ENCODE measurements around the gene ELOVL6. TPM values are rescaled to one million over a fixed set of nuclear protein-coding genes. Genes with fewer than 3 reads are reported as not detected.
"Not testable (repeated sequence)": the region's sequence is repeated elsewhere in the genome, so short reads cannot be mapped to it uniquely, and the experiment has no call there.

Gene ELOVL6
- total RNA-seq, 1 experiment from 2014 or later: 2.2 TPM

DNA sequence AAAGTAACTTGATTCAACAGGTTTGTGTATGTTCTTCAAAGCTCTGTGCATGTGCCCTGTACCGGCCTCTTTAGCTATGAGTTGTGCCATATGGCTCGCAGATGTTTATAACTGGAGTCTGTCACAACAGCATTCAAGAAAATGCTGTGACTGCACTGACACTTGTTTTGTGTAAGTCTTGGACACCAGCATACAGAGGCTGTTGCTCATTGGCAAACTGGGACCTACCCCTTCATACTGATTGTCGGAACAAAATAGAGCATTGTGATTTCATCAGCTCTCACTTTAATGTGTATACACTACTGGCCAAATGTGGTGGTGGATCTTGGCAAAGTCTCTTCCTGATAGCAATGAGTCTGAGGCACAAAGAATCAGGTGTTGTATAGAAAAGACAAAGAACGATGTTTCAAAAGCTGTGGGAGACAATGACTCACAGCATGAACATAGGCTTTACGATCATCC is 151.8 kb downstream of the ELOVL6 start:
- Histone ChIP-seq H3K27me3 (ENCODE audit: low read length) (no peaks in the 10 kb centered on the region), H3K27ac (ENCODE audit: low read length) (no peak overlapping the region), H3K9me3 (ENCODE audit: low read length) (no peaks in the 10 kb centered on the region), H3K4me2 (ENCODE audit: low read length) (no peak overlapping the region), H3K9ac (ENCODE audit: low read length) (no peak overlapping the region), H3F3A (ENCODE audit: low read length, unreplicated experiment) (no peaks in the 10 kb centered on the region), H3K36me3 (ENCODE audit: low read depth, low read length) (no peaks in the 10 kb centered on the region), H3K4me3 (ENCODE audit: low read length) (no peak overlapping the region), H4K20me1 (ENCODE audit: low read length) (no peaks in the 10 kb centered on the region), H3K79me2 (ENCODE audit: low read length) (no peaks in the 10 kb centered on the region), H2AFZ (ENCODE audit: low read length) (no peak overlapping the region), H3K9me2 (replicated peaks; ENCODE audit: low read length) (no peaks in the 10 kb centered on the region), H3K4me1 (ENCODE audit: insufficient read depth, low read length) (peaks cover 12% of the 10 kb centered on the region)
- no TSS peak for BruUV-seq (replicated peaks)
- peak; percentile 71 for ATAC-seq
- CTCF ChIA-PET: interaction anchor here (0.5 kb wide), 1 partner anchor 227 kb away, joined by 6 read pairs; no protein-coding TSS in a partner anchor
- POLR2A ChIA-PET (ENCODE audit: unreplicated experiment): no interaction called here
- peak; percentile 48 for DNase-seq
- intact Hi-C loops (cut with micrococcal nuclease): no loop called here
- TF ChIP-seq EZH2 (IDR thresholded peaks at IDR 0.05; ENCODE audit: low read length, unreplicated experiment): no peak

DNA sequence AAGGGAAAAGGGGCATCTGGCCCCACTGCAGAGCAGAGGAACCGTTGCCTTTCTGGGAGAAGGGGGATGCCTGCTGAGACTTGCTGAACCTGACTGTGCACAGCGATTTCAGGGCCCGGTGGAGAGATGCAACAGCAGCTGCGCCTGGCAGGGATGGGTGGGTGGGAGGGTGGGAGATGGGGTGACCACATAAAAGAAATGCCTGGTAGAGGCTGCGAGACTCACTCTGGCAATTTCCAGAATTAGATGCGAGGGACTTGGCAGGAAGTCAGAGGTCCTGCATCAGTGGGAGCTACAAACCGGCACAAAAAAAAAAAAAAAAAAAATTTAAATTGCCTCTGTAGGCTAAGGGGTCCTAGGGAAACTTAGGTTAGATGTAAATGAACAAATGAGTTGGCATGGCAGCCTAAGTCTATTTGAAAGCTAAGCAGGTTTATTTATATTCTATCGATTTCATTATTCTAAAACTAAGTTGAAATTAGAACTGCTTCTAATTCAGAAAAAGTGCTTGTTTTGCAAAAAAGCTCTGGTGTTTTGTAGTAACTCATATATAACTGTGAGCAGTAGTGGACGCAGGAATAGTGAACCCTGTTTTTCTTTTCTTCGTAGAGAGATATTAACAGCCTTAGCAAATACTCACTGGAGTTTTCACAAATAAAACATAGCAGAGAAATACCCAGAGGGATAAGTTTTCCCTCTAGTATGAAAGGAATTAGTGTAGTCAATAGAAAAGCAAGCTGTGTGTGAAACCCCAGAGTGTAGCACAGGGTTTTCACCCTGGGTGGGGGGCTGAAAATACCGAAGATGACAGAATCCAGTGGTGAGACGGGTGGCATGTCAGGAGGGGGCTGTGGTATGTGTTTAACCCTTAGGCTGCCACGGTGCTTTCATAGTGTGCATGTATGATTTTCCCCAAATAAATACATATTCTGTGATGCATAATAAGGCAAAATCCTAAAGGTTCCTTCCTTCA is 155.6 kb downstream of the ELOVL6 start:
- no peak for DNase-seq
- ChIA-PET POLR2A (ENCODE audit: unreplicated experiment) (no interaction called here), CTCF (no interaction called here)
- ATAC-seq: no peak
- no peaks in the 10 kb centered on the region for H3K36me3 ChIP-seq (ENCODE audit: low read depth, low read length)
- no TSS peak for BruUV-seq (replicated peaks)
- no peak overlapping the region for H3K27ac ChIP-seq (ENCODE audit: low read length)
- H3K9ac ChIP-seq (ENCODE audit: low read length): no peak overlapping the region
- H4K20me1 ChIP-seq (ENCODE audit: low read length): no peaks in the 10 kb centered on the region
- no peaks in the 10 kb centered on the region for H3K27me3 ChIP-seq (ENCODE audit: low read length)
- no peak overlapping the region for H2AFZ ChIP-seq (ENCODE audit: low read length)
- no peaks in the 10 kb centered on the region for H3K9me2 ChIP-seq (replicated peaks; ENCODE audit: low read length)
- H3K9me3 ChIP-seq (ENCODE audit: low read length): no peaks in the 10 kb centered on the region
- H3K4me1 ChIP-seq (ENCODE audit: insufficient read depth, low read length): peaks cover 9% of the 10 kb centered on the region
- no peak overlapping the region for H3K4me2 ChIP-seq (ENCODE audit: low read length)
- TF ChIP-seq, protein P1, sequence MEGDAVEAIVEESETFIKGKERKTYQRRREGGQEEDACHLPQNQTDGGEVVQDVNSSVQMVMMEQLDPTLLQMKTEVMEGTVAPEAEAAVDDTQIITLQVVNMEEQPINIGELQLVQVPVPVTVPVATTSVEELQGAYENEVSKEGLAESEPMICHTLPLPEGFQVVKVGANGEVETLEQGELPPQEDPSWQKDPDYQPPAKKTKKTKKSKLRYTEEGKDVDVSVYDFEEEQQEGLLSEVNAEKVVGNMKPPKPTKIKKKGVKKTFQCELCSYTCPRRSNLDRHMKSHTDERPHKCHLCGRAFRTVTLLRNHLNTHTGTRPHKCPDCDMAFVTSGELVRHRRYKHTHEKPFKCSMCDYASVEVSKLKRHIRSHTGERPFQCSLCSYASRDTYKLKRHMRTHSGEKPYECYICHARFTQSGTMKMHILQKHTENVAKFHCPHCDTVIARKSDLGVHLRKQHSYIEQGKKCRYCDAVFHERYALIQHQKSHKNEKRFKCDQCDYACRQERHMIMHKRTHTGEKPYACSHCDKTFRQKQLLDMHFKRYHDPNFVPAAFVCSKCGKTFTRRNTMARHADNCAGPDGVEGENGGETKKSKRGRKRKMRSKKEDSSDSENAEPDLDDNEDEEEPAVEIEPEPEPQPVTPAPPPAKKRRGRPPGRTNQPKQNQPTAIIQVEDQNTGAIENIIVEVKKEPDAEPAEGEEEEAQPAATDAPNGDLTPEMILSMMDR (conservative IDR thresholded peaks at IDR 0.05; ENCODE audit: low read depth, low read length): no peak
- TF ChIP-seq EZH2phosphoT487 (IDR thresholded peaks at IDR 0.05; ENCODE audit: borderline replicate concordance, low read length): no peak
- no peak for TF ChIP-seq EZH2 (IDR thresholded peaks at IDR 0.05; ENCODE audit: low read length, unreplicated experiment)
- H3K4me3 ChIP-seq (ENCODE audit: low read length): no peak overlapping the region
- H3F3A ChIP-seq (ENCODE audit: low read length, unreplicated experiment): no peaks in the 10 kb centered on the region
- no peaks in the 10 kb centered on the region for H3K79me2 ChIP-seq (ENCODE audit: low read length)
- intact Hi-C loops (cut with micrococcal nuclease): no loop called here

DNA sequence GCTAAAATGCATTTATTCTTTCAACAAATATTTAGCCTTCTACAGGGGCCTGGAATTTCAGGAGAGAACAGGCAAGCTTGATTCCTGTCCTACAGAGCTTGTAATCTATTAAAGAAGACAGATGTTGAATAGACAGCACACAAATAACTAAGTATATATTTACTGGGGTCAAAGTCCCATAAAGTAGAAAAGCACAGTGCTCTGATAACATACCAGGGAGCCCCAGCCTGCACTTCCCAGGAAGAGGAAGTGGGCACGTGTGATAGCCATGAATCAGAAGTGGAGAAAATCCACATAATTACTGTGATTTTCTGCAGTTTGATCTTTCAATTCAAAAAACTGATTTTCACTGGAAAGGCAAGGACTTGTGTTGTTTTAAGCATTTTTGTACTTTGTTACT is 156.7 kb downstream of the ELOVL6 start:
- Histone ChIP-seq H3K36me3 (ENCODE audit: low read depth, low read length) (no peaks in the 10 kb centered on the region), H3K4me2 (ENCODE audit: low read length) (no peak overlapping the region), H3K4me3 (ENCODE audit: low read length) (no peak overlapping the region), H3K27me3 (ENCODE audit: low read length) (no peaks in the 10 kb centered on the region), H3K27ac (ENCODE audit: low read length) (no peak overlapping the region), H2AFZ (ENCODE audit: low read length) (no peak overlapping the region), H4K20me1 (ENCODE audit: low read length) (no peaks in the 10 kb centered on the region), H3K79me2 (ENCODE audit: low read length) (no peaks in the 10 kb centered on the region), H3K9me3 (ENCODE audit: low read length) (no peaks in the 10 kb centered on the region), H3K9me2 (replicated peaks; ENCODE audit: low read length) (no peaks in the 10 kb centered on the region), H3K9ac (ENCODE audit: low read length) (no peak overlapping the region), H3F3A (ENCODE audit: low read length, unreplicated experiment) (no peaks in the 10 kb centered on the region), H3K4me1 (ENCODE audit: insufficient read depth, low read length) (peaks cover 4% of the 10 kb centered on the region)
- CTCF ChIA-PET: no interaction called here
- DNase-seq (no peak), ATAC-seq (no peak)
- intact Hi-C loops (cut with micrococcal nuclease): no loop called here
- POLR2A ChIA-PET (ENCODE audit: unreplicated experiment): no interaction called here
- no TSS peak for BruUV-seq (replicated peaks)
- TF ChIP-seq EZH2phosphoT487 (IDR thresholded peaks at IDR 0.05; ENCODE audit: borderline replicate concordance, low read length) (no peak), EZH2 (IDR thresholded peaks at IDR 0.05; ENCODE audit: low read length, unreplicated experiment) (no peak)
- TF ChIP-seq, protein P1 (conservative IDR thresholded peaks at IDR 0.05; ENCODE audit: low read depth, low read length): no peak

DNA sequence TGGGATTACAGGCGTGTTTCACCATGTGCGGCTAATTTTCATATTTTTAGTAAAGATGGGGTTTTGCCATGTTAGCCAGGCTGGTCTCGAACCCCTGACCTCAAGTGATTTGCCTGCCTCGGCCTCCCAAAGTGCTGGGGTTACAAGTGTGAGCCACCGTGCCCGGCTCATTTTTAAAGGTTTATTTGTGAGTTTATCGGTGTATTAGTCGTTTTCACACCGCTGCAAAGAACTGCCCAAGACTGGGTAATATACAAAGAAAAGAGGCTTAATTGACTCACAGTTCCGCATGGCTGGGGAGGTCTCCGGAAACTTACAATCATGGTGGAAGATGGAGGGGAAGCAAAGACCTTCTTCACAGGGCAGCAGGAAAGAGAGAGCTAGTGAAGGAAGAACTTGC is 159.3 kb downstream of the ELOVL6 start:
- CTCF ChIA-PET: interaction anchor here (0.5 kb wide), 1 partner anchor 26 kb away, joined by 3 read pairs; no protein-coding TSS in a partner anchor
- H3K4me1 ChIP-seq (ENCODE audit: insufficient read depth, low read length); H2AFZ ChIP-seq (ENCODE audit: low read length); H4K20me1 ChIP-seq (ENCODE audit: low read length); H3K36me3 ChIP-seq (ENCODE audit: low read depth, low read length); H3K9me3 ChIP-seq (ENCODE audit: low read length); H3K27ac ChIP-seq (ENCODE audit: low read length); H3K4me2 ChIP-seq (ENCODE audit: low read length); intact Hi-C loops (cut with micrococcal nuclease); H3K79me2 ChIP-seq (ENCODE audit: low read length); H3K9me2 ChIP-seq (replicated peaks; ENCODE audit: low read length); H3F3A ChIP-seq (ENCODE audit: low read length, unreplicated experiment); POLR2A ChIA-PET (ENCODE audit: unreplicated experiment); DNase-seq; H3K27me3 ChIP-seq (ENCODE audit: low read length); H3K4me3 ChIP-seq (ENCODE audit: low read length); ATAC-seq; H3K9ac ChIP-seq (ENCODE audit: low read length); BruUV-seq (replicated peaks): not testable (repeated sequence)
